HG03159 (cell line): Measurements from ENCODE around the gene HINFP.
"Not testable (repeated sequence)": the region's sequence is repeated elsewhere in the genome, so short reads cannot be mapped to it uniquely, and the experiment has no call there.

Source experiments
- ATAC-seq: cut with Tn5 transposase; IDR thresholded peaks from one replicate; pipeline ENCODE4 v1.9.1; 2021; ENCODE audit warnings: mild to moderate bottlenecking, moderate library complexity; ENCODE audit not compliant: unreplicated experiment

HINFP gene

GRCh38 chr11:119181677-119182412 lies 60.5 kb downstream of the HINFP start:
- ATAC-seq = no peak

- ATAC-seq = not testable (repeated sequence)
Observed at GRCh38 chr11:119184399-119184798, 63.0 kb downstream of the HINFP start.
